ENCODE data around the gene APOB.

- TF ChIP-seq CTCF (IDR thresholded peaks at IDR 0.05; ENCODE audit: low read depth, low read length, poor library complexity, severe bottlenecking) (no peak), EZH2phosphoT487 (IDR thresholded peaks at IDR 0.05; ENCODE audit: borderline replicate concordance, low read length) (no peak)
Observed at GRCh38 chr2:21083482-21083881, 39.6 kb upstream of the APOB start.

Measured in DOHH2 (cell line).